HepG2 (cell line): ENCODE results near the gene MAVS. TPM values are rescaled to one million over a fixed set of nuclear protein-coding genes. Genes with fewer than 3 reads are reported as not detected.

Experiments
- FOXA3 ChIP-seq: IDR thresholded peaks from 2 replicates; pipeline ENCODE4 v1.6.1; 2016; ENCODE audit warnings: missing genetic modification reagents, missing compliant biosample characterization
- GRHL1 ChIP-seq: sonication (generic); formaldehyde crosslinking; conservative IDR thresholded peaks from 2 replicates; pipeline ENCODE4 v1.8.0; 2022; ENCODE audit warnings: missing genetic modification reagents
- GZF1 ChIP-seq: sonication (generic); formaldehyde crosslinking; IDR thresholded peaks from 2 replicates; pipeline ENCODE4 v1.5.1; 2020; ENCODE audit warnings: mild to moderate bottlenecking, missing genetic modification reagents
- JUND ChIP-seq: sonication (generic); formaldehyde crosslinking; IDR thresholded peaks from 2 replicates; pipeline ENCODE4 v1.8.0; 2022; ENCODE audit warnings: mild to moderate bottlenecking, missing genetic modification reagents
- KIAA2018 ChIP-seq: sonication (generic); formaldehyde crosslinking; IDR thresholded peaks from 2 replicates; pipeline ENCODE4 v1.5.0; 2020; ENCODE audit warnings: mild to moderate bottlenecking, missing genetic modification reagents, borderline replicate concordance
- ZNF230 ChIP-seq: sonication (generic); formaldehyde crosslinking; IDR thresholded peaks from 2 replicates; pipeline ENCODE4 v1.4.0; 2020; ENCODE audit warnings: mild to moderate bottlenecking, missing genetic modification reagents
- ZNF451 ChIP-seq: sonication (generic); formaldehyde crosslinking; IDR thresholded peaks from 2 replicates; pipeline ENCODE4 v1.5.0; 2020; ENCODE audit warnings: mild to moderate bottlenecking, missing genetic modification reagents
- ZNF703 ChIP-seq: sonication (generic); formaldehyde crosslinking; IDR thresholded peaks from 2 replicates; pipeline ENCODE4 v1.5.1; 2020; ENCODE audit warnings: missing genetic modification reagents, mild to moderate bottlenecking, moderate library complexity, borderline replicate concordance
- polyA plus RNA-seq, 8 experiments: library from polyadenylated mRNA; depleted of rRNA in 3 of 8; stranded (reverse) in 7 of 8; unstranded in 1 of 8; fragments of >200 nt; fragmentation: Illumina TruSeq in 4 of 8; extraction: Trizol in 4 of 8; gene quantifications; 2 replicates each; pipeline versions ENCODE4 v1.2.1 to v1.2.3, GENCODE V29; 2011 to 2016; ENCODE audit warnings: low read depth in 4 of 8, missing spikeins in 1 of 8, mixed read lengths in 1 of 8; ENCODE audit not compliant: insufficient read depth in 1 of 8
- total RNA-seq, 5 experiments: library from RNA; depleted of rRNA; stranded (reverse); fragments of >200 nt; fragmentation: Illumina TruSeq; extraction: Trizol; gene quantifications; 2 replicates each; pipeline ENCODE4 v1.2.3, GENCODE V29; 2016; ENCODE audit warnings: low read depth in 1 of 5

The MAVS gene
- total and polyA plus RNA-seq, 2 of the 13 experiments (the other 11 are each of a cell fraction or from before 2014, with no cell fraction given), result 27.3 to 36.6 TPM

- TF ChIP-seq GZF1 (CRISPR knock-in tag) (no peak), ZNF451 (CRISPR knock-in tag) (no peak), KIAA2018 (CRISPR knock-in tag) (no peak), FOXA3 (CRISPR knock-in tag) (no peak), GRHL1 (CRISPR knock-in tag) (no peak), JUND (no peak), ZNF703 (no peak), ZNF230 (no peak)
Measured at GRCh38 chr20:3869839-3870634, 23.4 kb downstream of the MAVS start (continued).
